T-cell (primary cell): Measurements from ENCODE around the gene KANK3. TPM values are rescaled to one million over a fixed set of nuclear protein-coding genes. Genes with fewer than 3 reads are reported as not detected.

Source experiments
- ATAC-seq, 4 experiments: fragments of 200-7000 bp in 3 of 4; fragments of 150-1000 bp in 1 of 4; cut with Tn5 transposase; replicated peaks in 1 of 4; 1 replicate in 3 of 4; 2 replicates in 1 of 4; pipeline ENCODE4 v1.10.0; 2021; ENCODE audit warnings: moderate library complexity in 3 of 4, mild to moderate bottlenecking in 2 of 4, moderate number of reproducible peaks in 1 of 4
- CTCF ChIA-PET, 2 donors: fragments of 300-600 bp; sonication (Branson Sonifier 250); formaldehyde crosslinking; loops; one replicate each; lab custom pipeline; 2022; ENCODE audit warnings: antibody characterized with exemption in 2 of 2; lab: Charles Lee
- POLR2A ChIA-PET, 2 donors: fragments of 300-600 bp; sonication (Branson Sonifier 250); formaldehyde crosslinking; loops; one replicate each; lab custom pipeline; 2022; ENCODE audit warnings: antibody characterized with exemption in 2 of 2; lab: Charles Lee
- DNase-seq, 35 experiments: peaks; one replicate each; pipeline versions ENCODE4 v3.0.0 to v3.0.0-alpha.2; 2013 to 2023
- H3K27ac ChIP-seq: one replicate; pipeline ENCODE4 v1.5.1; 2013; ENCODE audit warnings: low read length
- H3K27me3 ChIP-seq, 2 experiments: replicated peaks in 1 of 2; 1 replicate in 1 of 2; 2 replicates in 1 of 2; pipeline versions ENCODE4 v1.6.1 to v1.7.0; 2013; ENCODE audit warnings: low read length in 1 of 2, mixed read lengths in 1 of 2; ENCODE audit not compliant: control insufficient read depth in 2 of 2, insufficient read depth in 2 of 2; ENCODE audit errors: extremely low read depth in 1 of 2
- H3K36me3 ChIP-seq, 2 donors: 1 replicate in 1 of 2; 2 replicates in 1 of 2; pipeline versions ENCODE4 v1.6.1 to v1.7.0; 2013; ENCODE audit warnings: low read length in 1 of 2; ENCODE audit not compliant: control insufficient read depth in 2 of 2, insufficient read depth in 1 of 2; ENCODE audit errors: extremely low read depth in 1 of 2
- H3K4me1 ChIP-seq, 2 experiments: 1 replicate in 1 of 2; 2 replicates in 1 of 2; pipeline versions ENCODE4 v1.6.1 to v1.7.0; 2013; ENCODE audit warnings: low read length in 2 of 2, mixed read lengths in 1 of 2; ENCODE audit not compliant: insufficient read depth in 2 of 2, control insufficient read depth in 1 of 2; ENCODE audit errors: extremely low read depth in 1 of 2
- H3K4me3 ChIP-seq, 2 donors: 1 replicate in 1 of 2; 2 replicates in 1 of 2; pipeline versions ENCODE4 v1.5.1 to v1.7.0; 2013; ENCODE audit warnings: mild to moderate bottlenecking in 2 of 2, low read length in 1 of 2, moderate library complexity in 1 of 2; ENCODE audit not compliant: control insufficient read depth in 1 of 2; ENCODE audit errors: extremely low read depth in 1 of 2
- H3K9me3 ChIP-seq: 2 replicates; pipeline ENCODE4 v1.7.0; 2013
- H3K27ac Mint-ChIP-seq, 2 donors: one replicate each; pipeline ENCODE4 v1.8.0; 2020 to 2021; ENCODE audit warnings: mild to moderate bottlenecking in 2 of 2, mixed read lengths in 2 of 2
- H3K27me3 Mint-ChIP-seq, 2 donors: one replicate each; pipeline ENCODE4 v1.8.0; 2021 to 2022; ENCODE audit warnings: mixed read lengths in 2 of 2
- H3K36me3 Mint-ChIP-seq: one replicate; pipeline ENCODE4 v1.8.0; 2021; ENCODE audit warnings: mixed read lengths
- H3K4me1 Mint-ChIP-seq, 3 donors: one replicate each; pipeline ENCODE4 v1.8.0; 2020 to 2022; ENCODE audit warnings: mixed read lengths in 3 of 3, mild to moderate bottlenecking in 1 of 3
- H3K4me3 Mint-ChIP-seq, 3 donors: one replicate each; pipeline ENCODE4 v1.8.0; 2020 to 2022; ENCODE audit warnings: mild to moderate bottlenecking in 3 of 3, mixed read lengths in 3 of 3, moderate library complexity in 3 of 3
- H3K9me3 Mint-ChIP-seq, 3 donors: one replicate each; pipeline ENCODE4 v1.8.0; 2020 to 2022; ENCODE audit warnings: mixed read lengths in 3 of 3
- WGBS: methylation state at CpG from one replicate; pipeline ENCODE4 v1.1.5; 2013; ENCODE audit warnings: missing lambda C conversion rate; ENCODE audit not compliant: insufficient coverage; 5-methylcytosine and 5-hydroxymethylcytosine counted together
- total RNA-seq, 35 experiments: library from RNA in 6 of 35; stranded (reverse) in 6 of 35; fragments of 120-200 nt in 1 of 35; gene quantifications; one replicate each; pipeline versions ENCODE4 v1.2.1 to v1.2.4 and lab custom pipeline; 2013 to 2026

KANK3 gene
- total RNA-seq, 5 donors from 2014 or later (not counting 1 experiment from before 2014, with no cell fraction given), result 0.88 to 5.5 (median 4.4) TPM

DNA sequence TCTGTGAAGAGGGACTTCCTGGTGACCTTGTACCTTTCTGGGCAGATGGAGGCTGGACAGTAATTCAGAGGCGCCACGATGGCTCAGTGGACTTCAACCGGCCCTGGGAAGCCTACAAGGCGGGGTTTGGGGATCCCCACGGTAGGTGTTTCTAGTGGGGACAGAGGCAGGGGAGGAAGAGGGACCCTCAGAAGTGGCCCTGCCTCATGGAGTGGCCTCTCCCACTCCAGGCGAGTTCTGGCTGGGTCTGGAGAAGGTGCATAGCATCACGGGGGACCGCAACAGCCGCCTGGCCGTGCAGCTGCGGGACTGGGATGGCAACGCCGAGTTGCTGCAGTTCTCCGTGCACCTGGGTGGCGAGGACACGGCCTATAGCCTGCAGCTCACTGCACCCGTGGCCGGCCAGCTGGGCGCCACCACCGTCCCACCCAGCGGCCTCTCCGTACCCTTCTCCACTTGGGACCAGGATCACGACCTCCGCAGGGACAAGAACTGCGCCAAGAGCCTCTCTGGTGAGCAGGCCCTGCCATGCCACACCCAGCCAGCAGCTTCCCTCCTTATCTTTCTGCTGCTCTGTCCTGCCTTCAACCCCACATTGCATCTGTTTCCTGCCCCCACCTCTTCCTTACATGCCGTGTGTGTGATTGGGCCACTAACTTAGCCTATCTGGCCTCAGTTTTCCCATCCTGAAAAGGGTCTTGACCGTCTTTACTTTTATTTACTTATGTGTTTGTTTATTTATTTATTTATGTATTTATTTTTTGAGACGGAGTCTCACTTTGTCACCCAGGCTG, 28.1 kb upstream of the KANK3 start:
- ChIA-PET POLR2A (no interaction called here), CTCF (no interaction called here)
- H3K4me3 ChIP-seq, result no peak overlapping the region
- no peaks in the 10 kb centered on the region for H3K9me3 Mint-ChIP-seq
- H3K9me3 ChIP-seq, result no peaks in the 10 kb centered on the region
- peaks cover 0 to 4% of the 10 kb centered on the region in 2 experiments for H3K4me1 ChIP-seq
- DNase-seq, result no peak
- no peak overlapping the region for H3K27ac ChIP-seq
- H3K27me3 ChIP-seq, result peaks cover 0 to 37% of the 10 kb centered on the region in 2 experiments
- H3K27me3 Mint-ChIP-seq, result peaks cover 13 to 25% of the 10 kb centered on the region in 2 donors
- no peak for ATAC-seq
- no peaks in the 10 kb centered on the region for H3K36me3 ChIP-seq
- H3K36me3 Mint-ChIP-seq, result no peaks in the 10 kb centered on the region
- WGBS, result 84% methylated on average over 25 of the region's 28 CpGs
- peaks cover 0 to 5% (median 2%) of the 10 kb centered on the region in 3 donors for H3K4me1 Mint-ChIP-seq
- H3K4me3 Mint-ChIP-seq, result no peak overlapping the region
- H3K27ac Mint-ChIP-seq, result no peak overlapping the region

DNA sequence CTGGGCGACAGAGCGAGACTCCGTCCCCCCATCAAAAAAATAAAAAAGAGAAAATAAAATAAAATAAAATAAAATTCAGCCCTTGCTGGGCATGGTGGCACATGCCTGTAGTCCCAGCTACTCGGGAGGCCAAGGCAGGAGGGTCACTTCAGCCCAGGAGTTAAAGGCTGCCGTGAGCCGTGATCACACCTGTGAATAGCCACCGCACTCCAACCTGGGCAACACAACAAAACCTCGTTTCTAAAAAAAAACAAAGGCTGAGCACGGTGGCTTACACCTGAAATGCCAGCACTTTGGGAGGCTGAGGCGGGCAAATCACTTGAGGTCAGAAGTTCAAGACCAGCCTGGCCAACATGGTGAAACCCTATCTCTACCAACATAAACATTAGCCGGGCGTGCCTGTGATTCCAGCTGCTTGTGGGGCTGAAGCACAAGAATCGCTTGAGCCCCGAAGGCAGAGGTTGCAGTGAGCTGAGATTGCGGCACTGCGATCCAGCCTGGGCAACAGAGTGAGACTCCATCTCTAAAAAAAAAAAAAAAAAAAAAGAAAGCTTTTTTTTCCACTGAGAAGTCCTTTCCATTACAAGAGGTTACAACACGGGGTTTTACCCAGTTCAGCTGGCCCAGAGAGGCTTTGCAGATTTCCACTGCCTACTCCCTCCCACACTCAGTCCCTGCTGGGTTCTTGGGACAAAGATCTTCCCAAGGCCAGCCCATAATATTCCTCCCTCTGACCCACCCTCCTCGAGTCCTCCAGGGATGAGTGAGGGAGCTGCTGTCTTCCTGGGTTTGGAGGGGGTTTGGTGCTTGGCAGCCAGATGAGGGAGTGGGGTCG, 27.3 kb upstream of the KANK3 start:
- 87% methylated on average over 14 of the region's 19 CpGs for WGBS
- CTCF ChIA-PET, result interaction anchor here in 1 of 2 donors (0.7 to 1.3 kb wide), 2 partner anchors 16 to 195 kb away, joined by 6 read pairs; no protein-coding TSS in a partner anchor
- no peaks in the 10 kb centered on the region for H3K9me3 Mint-ChIP-seq

DNA sequence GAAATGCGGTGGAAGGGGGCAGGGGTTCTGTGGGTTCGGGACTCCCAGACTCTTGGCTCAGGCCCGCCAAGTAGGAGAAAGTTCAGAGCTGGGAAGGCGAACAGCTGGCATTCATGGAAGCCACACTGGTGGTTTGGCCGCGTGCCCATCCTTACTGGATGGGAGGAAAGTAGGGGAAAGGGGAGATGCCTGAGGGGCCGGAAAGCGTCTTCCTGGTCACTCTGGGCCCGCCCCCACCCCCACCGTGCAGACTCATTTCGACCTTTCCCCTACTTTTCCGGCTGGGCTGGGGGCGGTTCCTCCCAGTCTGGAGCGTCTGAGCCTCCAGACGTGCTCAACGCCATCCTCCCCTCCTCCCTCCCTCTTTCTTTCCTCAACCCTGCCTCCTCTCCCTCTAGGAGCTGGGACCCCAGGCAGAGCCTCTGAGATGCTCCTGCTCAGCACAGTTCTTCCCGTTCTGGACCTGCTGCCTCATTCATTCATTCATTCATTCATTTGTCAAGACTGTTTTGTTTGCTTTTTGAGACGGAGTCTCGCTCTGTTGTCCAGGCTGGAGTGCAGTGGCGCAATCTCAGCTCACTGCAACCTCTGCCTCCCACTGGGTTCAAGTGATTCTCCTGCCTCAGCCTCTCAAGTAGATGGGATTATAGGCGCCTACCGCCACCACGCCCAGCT, 24.4 kb upstream of the KANK3 start:
- DNase-seq (no peak), ATAC-seq (no peak)
- ChIA-PET POLR2A (interaction anchor here in 1 of 2 donors (0.6 kb wide), 1 partner anchor 59 kb away, joined by 4 read pairs; no protein-coding TSS in a partner anchor), CTCF (interaction anchor here in 1 of 2 donors (0.6 kb wide), 1 partner anchor 111 kb away, joined by 3 read pairs; no protein-coding TSS in a partner anchor)
- peaks cover 2 to 21% of the 10 kb centered on the region in 2 experiments for H3K4me1 ChIP-seq
- no peak overlapping the region for H3K27ac ChIP-seq
- WGBS, result 22% methylated on average over 18 of the region's 23 CpGs
- peaks cover 0 to 73% of the 10 kb centered on the region in 2 experiments for H3K27me3 ChIP-seq
- Mint-ChIP-seq H3K4me1 (peaks cover 6 to 15% (median 12%) of the 10 kb centered on the region in 3 donors), H3K36me3 (no peaks in the 10 kb centered on the region), H3K9me3 (no peaks in the 10 kb centered on the region), H3K27me3 (peaks cover 26 to 46% of the 10 kb centered on the region in 2 donors), H3K4me3 (no peak overlapping the region), H3K27ac (no peak overlapping the region)
- H3K9me3 ChIP-seq, result no peaks in the 10 kb centered on the region
- no peak overlapping the region for H3K4me3 ChIP-seq
- H3K36me3 ChIP-seq, result no peaks in the 10 kb centered on the region

More for the DNA sequence above, 27.3 kb upstream of the KANK3 start:
- H3K9me3 ChIP-seq, result no peaks in the 10 kb centered on the region
- no peak overlapping the region for H3K4me3 ChIP-seq
- H3K27me3 ChIP-seq, result peaks cover 0 to 45% of the 10 kb centered on the region in 2 experiments
- Mint-ChIP-seq H3K36me3 (no peaks in the 10 kb centered on the region), H3K27ac (no peak overlapping the region), H3K27me3 (peaks cover 18 to 32% of the 10 kb centered on the region in 2 donors), H3K4me1 (peaks cover 0 to 5% (median 2%) of the 10 kb centered on the region in 3 donors), H3K4me3 (no peak overlapping the region)
- H3K36me3 ChIP-seq, result no peaks in the 10 kb centered on the region
- no peak overlapping the region for H3K27ac ChIP-seq
- POLR2A ChIA-PET, result no interaction called here
- DNase-seq (no peak), ATAC-seq (no peak)
- peaks cover 0 to 4% of the 10 kb centered on the region in 2 experiments for H3K4me1 ChIP-seq

DNA sequence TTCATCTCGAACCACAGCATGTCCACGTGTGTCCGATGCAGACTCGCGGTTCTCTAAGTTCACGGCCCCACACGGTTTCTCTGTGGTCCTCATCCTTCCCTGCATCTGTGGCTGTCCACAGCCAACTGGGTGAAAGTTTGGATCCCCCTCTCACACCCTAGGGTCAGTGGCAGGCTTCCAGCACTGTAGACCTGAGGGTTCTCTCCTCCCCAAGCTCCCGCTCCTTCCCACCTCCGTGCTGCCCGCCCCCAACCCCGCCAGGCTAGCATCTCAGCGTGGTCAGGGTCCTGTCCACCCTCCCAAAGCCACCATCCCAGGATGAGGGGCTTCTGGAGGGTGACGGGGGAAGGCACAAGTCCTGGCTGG, 23.9 kb upstream of the KANK3 start:
- H3K27ac ChIP-seq, result no peak overlapping the region
- peaks cover 0 to 78% of the 10 kb centered on the region in 2 experiments for H3K27me3 ChIP-seq
- H3K4me3 ChIP-seq, result no peak overlapping the region
- Mint-ChIP-seq H3K4me1 (peaks cover 6 to 15% (median 12%) of the 10 kb centered on the region in 3 donors), H3K9me3 (no peaks in the 10 kb centered on the region), H3K27ac (no peak overlapping the region), H3K27me3 (peaks cover 26 to 52% of the 10 kb centered on the region in 2 donors), H3K4me3 (no peak overlapping the region), H3K36me3 (no peaks in the 10 kb centered on the region)
- DNase-seq (no peak), ATAC-seq (no peak)
- ChIA-PET POLR2A (interaction anchor here in 1 of 2 donors (0.5 kb wide), 1 partner anchor 23 kb away, joined by 8 read pairs; the partner anchor contains the start of gene RAB11B), CTCF (no interaction called here)
- H3K9me3 ChIP-seq, result no peaks in the 10 kb centered on the region
- 84% methylated on average over 4 of the region's 13 CpGs for WGBS
- peaks cover 2 to 21% of the 10 kb centered on the region in 2 experiments for H3K4me1 ChIP-seq
- no peaks in the 10 kb centered on the region for H3K36me3 ChIP-seq

DNA sequence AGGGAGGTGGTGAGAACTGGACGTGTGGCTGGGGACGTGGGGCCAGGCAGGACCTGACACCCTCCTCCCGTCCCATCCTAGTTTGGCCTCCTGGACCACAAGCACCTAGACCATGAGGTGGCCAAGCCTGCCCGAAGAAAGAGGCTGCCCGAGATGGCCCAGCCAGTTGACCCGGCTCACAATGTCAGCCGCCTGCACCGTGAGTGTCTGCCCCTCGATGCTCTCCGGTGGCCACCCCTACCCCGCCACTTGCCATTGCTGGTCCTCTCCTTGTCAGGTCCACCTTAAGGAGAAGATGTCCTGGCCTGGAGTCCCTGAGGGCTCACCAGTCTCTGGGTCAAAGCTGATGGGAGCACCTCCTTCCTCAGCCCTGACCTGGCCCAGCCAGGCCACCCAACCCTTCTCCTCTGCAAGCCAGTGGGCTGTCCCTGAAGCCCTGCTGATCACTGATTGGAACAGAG, 23.1 kb upstream of the KANK3 start:
- Histone ChIP-seq H3K36me3 (no peaks in the 10 kb centered on the region), H3K4me3 (no peak overlapping the region), H3K27ac (no peak overlapping the region), H3K4me1 (peaks cover 2 to 21% of the 10 kb centered on the region in 2 experiments), H3K9me3 (no peaks in the 10 kb centered on the region), H3K27me3 (peaks cover 0 to 81% of the 10 kb centered on the region in 2 experiments)
- DNase-seq (no peak), ATAC-seq (no peak)
- peaks cover 6 to 15% (median 12%) of the 10 kb centered on the region in 3 donors for H3K4me1 Mint-ChIP-seq
- peaks cover 30 to 56% of the 10 kb centered on the region in 2 donors for H3K27me3 Mint-ChIP-seq
- ChIA-PET CTCF (no interaction called here), POLR2A (no interaction called here)
- WGBS, result 87% methylated on average over 11 of the region's 11 CpGs
- H3K4me3 Mint-ChIP-seq, result no peak overlapping the region
- H3K36me3 Mint-ChIP-seq, result no peaks in the 10 kb centered on the region
- H3K9me3 Mint-ChIP-seq, result no peaks in the 10 kb centered on the region
- H3K27ac Mint-ChIP-seq, result no peak overlapping the region
